SIG-M5 (cell line): ENCODE results near the gene PROZ.

Experiments
- DNase-seq: peaks from one replicate; lab custom pipeline; 2025; lab: John Stamatoyannopoulos, UW

The PROZ gene

GRCh38 chr13:113141601-113141970, 16.9 kb upstream of the PROZ start:
- DNase-seq = no peak

GRCh38 chr13:113142876-113143275, 15.6 kb upstream of the PROZ start:
- no peak for DNase-seq

- no peak for DNase-seq
These were observed 14.8 kb upstream of the PROZ start for GRCh38 chr13:113143466-113144254.

- DNase-seq = no peak
These were observed 14.2 kb upstream of the PROZ start for GRCh38 chr13:113144255-113144629.

- no peak for DNase-seq
These were observed 13.0 kb upstream of the PROZ start for GRCh38 chr13:113145496-113145895.

- no peak for DNase-seq
These were observed 12.4 kb upstream of the PROZ start for GRCh38 chr13:113145911-113146598.

GRCh38 chr13:113146750-113147149, 11.7 kb upstream of the PROZ start:
- DNase-seq = no peak

- no peak for DNase-seq
These were observed 11.2 kb upstream of the PROZ start for GRCh38 chr13:113147206-113147605.

GRCh38 chr13:113148407-113148806, 10.0 kb upstream of the PROZ start:
- no peak for DNase-seq

GRCh38 chr13:113148940-113149503, 9.4 kb upstream of the PROZ start:
- DNase-seq = no peak

- DNase-seq = no peak
These were observed 8.5 kb upstream of the PROZ start for GRCh38 chr13:113149711-113150549.

GRCh38 chr13:113150550-113151365, 7.7 kb upstream of the PROZ start:
- no peak for DNase-seq

- DNase-seq = no peak
These were observed 6.4 kb upstream of the PROZ start for GRCh38 chr13:113151745-113152690.

GRCh38 chr13:113152691-113152983, 5.8 kb upstream of the PROZ start:
- DNase-seq = no peak

- DNase-seq = no peak
These were observed 5.3 kb upstream of the PROZ start for GRCh38 chr13:113152984-113153809.

GRCh38 chr13:113153810-113154748, 4.4 kb upstream of the PROZ start:
- no peak for DNase-seq

GRCh38 chr13:113155201-113155600, 3.2 kb upstream of the PROZ start:
- no peak for DNase-seq

GRCh38 chr13:113155982-113156655, 2.3 kb upstream of the PROZ start:
- no peak for DNase-seq
